ENCODE data around the gene GALNTL6.

Gene GALNTL6

DNA sequence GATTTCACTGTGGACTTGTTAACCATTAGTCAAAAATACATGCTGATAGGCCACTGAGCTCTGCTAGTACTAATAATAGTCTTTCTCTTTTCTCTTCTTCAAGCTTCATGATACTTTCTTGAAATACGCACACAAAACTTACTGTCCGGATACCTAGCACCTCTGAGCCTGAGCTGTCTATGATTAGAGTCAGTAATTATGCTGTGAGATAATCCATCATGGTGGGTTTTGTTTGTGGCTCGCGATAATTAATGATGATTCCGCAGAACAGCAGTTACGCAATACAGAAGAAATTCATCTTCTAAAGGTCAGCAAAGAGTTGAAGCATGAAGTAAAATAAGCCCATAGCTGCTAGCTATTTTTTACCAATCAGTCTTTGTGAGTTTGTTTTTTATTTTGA is 843.9 kb downstream of the GALNTL6 start:
- Histone ChIP-seq H3K36me3 (no peaks in the 10 kb centered on the region), H3K9me3 (no peaks in the 10 kb centered on the region), H3K27me3 (no peaks in the 10 kb centered on the region), H3K4me1 (peaks cover 6% of the 10 kb centered on the region), H3K4me3 (ENCODE audit: low read depth, low read length) (no peak overlapping the region)
- TF ChIP-seq, protein P1, sequence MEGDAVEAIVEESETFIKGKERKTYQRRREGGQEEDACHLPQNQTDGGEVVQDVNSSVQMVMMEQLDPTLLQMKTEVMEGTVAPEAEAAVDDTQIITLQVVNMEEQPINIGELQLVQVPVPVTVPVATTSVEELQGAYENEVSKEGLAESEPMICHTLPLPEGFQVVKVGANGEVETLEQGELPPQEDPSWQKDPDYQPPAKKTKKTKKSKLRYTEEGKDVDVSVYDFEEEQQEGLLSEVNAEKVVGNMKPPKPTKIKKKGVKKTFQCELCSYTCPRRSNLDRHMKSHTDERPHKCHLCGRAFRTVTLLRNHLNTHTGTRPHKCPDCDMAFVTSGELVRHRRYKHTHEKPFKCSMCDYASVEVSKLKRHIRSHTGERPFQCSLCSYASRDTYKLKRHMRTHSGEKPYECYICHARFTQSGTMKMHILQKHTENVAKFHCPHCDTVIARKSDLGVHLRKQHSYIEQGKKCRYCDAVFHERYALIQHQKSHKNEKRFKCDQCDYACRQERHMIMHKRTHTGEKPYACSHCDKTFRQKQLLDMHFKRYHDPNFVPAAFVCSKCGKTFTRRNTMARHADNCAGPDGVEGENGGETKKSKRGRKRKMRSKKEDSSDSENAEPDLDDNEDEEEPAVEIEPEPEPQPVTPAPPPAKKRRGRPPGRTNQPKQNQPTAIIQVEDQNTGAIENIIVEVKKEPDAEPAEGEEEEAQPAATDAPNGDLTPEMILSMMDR (IDR thresholded peaks at IDR 0.05; ENCODE audit: low read depth, low read length) = no peak
- no peak for DNase-seq

DNA sequence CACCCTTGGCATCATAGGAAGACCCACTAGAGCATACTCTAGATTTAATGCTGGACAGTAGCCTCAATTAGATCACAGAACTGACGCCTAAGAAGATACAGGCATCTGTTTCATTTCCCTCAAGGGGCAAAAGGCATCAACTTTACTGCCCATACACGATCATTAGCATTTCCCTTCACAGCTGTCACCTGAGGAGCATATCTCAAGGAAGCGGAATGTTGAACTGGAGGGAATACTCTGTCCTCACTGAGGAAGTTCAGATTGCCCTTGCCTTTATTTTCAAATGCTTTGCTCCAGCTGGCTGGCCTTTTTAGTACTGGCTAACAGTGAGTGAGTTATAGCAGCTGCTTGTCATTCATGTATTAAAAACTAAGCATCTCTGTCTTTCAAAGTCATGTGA is 847.0 kb downstream of the GALNTL6 start:
- no peaks in the 10 kb centered on the region for H3K9me3 ChIP-seq
- no peaks in the 10 kb centered on the region for H3K36me3 ChIP-seq
- no peaks in the 10 kb centered on the region for H3K27me3 ChIP-seq
- TF ChIP-seq, protein P1 (IDR thresholded peaks at IDR 0.05; ENCODE audit: low read depth, low read length) = no peak
- no peak overlapping the region for H3K4me3 ChIP-seq (ENCODE audit: low read depth, low read length)
- H3K4me1 ChIP-seq = no peaks in the 10 kb centered on the region
- no peak for DNase-seq

DNA sequence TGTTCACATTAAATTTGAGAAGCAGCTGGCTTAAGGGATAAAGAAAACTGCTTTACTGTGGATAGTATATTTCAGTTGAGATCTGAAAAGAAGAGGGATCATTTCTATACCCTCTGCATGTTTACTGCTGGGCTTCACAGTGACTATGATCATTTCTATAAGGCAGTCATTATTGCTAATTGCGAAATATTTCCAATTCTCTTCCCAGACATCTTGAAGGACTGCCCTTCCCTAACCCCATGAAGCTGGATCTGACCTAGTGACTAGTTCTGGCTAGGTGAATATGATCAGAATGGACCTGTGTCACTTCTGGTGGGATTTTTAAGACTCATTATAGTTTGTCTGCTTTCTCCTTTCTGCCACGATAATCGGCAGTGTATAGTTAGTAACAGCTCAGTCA is 848.9 kb downstream of the GALNTL6 start:
- Histone ChIP-seq H3K27me3 (no peaks in the 10 kb centered on the region), H3K36me3 (no peaks in the 10 kb centered on the region), H3K4me3 (ENCODE audit: low read depth, low read length) (no peak overlapping the region), H3K9me3 (no peaks in the 10 kb centered on the region), H3K4me1 (no peaks in the 10 kb centered on the region)
- DNase-seq = no peak
- TF ChIP-seq, protein P1 (IDR thresholded peaks at IDR 0.05; ENCODE audit: low read depth, low read length) = no peak

DNA sequence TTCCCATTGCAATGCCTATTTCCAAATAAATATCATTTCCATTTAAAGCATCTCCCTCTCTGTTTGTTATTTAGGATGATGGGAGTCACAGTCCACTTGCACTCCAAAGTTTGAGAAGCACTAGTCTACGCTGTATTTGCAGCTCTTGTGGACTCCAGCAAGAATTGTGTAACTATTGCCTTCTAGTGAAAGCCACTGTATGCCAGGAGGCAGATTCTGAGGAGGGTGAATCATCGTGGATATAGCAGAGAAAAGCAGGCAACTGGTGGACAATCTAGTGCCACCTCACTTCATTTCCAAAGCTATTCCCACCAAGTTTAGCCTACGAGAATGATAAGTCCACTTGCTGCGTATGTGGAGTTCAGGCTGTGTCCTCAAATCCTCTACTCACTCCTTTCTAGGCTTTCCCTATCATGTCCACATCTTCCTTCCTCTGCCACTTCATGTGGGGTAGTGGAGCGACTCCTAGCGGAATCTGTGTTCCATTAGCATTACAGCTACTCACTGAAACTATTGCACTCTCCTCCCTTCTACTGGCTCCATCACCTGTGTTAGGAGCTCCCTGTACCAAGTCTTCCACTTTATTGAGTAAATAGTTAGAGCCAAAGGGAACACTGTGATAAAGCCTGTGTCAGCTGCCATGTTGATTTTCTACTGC is 853.6 kb downstream of the GALNTL6 start:
- H3K4me3 ChIP-seq (ENCODE audit: low read depth, low read length) = no peak overlapping the region
- no peaks in the 10 kb centered on the region for H3K36me3 ChIP-seq
- no peaks in the 10 kb centered on the region; the same call in 1 of the 2 replicates for H3K9me3 ChIP-seq
- DNase-seq = no peak
- TF ChIP-seq, protein P1 (IDR thresholded peaks at IDR 0.05; ENCODE audit: low read depth, low read length) = no peak; the same call in 1 of the 2 replicates
- H3K4me1 ChIP-seq = no peaks in the 10 kb centered on the region
- H3K27me3 ChIP-seq = no peaks in the 10 kb centered on the region

DNA sequence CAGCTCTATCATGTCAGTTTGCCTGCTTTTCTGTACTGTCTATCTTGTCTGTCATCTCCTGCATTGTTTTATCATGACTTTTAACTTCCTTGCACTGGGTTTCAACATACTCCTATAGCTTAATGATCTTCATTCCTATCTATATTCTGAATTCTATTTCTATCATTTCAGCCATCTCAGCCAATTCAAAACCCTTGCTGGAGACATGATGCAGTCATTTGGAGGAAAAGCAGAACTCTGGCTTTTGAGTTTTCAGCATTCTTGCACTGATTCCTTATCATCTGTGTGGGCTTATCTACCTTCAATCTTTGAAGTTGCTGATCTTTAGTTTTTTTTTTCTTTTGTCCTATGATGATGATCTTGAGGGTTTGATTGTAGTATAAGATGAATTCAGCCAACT is 861.6 kb downstream of the GALNTL6 start:
- no peaks in the 10 kb centered on the region for H3K36me3 ChIP-seq
- no peaks in the 10 kb centered on the region; the same call in 1 of the 2 replicates for H3K9me3 ChIP-seq
- TF ChIP-seq, protein P1 (IDR thresholded peaks at IDR 0.05; ENCODE audit: low read depth, low read length) = no peak
- H3K27me3 ChIP-seq = no peaks in the 10 kb centered on the region
- H3K4me3 ChIP-seq (ENCODE audit: low read depth, low read length) = no peak overlapping the region
- no peak for DNase-seq
- H3K4me1 ChIP-seq = no peaks in the 10 kb centered on the region

DNA sequence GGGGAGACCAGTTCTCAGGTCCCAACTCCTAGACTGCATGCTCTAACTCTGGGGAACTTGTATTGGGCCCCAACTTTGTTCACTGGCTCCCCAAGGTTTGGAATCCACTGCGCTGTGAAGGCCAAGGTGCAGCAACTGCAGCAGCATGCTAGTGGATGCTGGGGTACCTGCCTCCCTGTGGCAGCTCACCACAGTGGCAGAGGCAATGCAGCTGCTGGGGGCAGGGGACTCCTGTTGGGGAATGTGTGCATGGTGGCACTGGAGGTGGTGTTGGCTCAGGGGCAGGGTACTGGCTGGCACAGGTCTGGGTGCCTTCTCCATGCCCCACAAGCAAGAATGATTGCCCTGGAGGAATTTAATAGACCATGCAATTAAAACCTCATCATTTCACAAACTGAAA is 862.0 kb downstream of the GALNTL6 start:
- Histone ChIP-seq H3K4me1 (no peaks in the 10 kb centered on the region), H3K27me3 (no peaks in the 10 kb centered on the region), H3K36me3 (no peaks in the 10 kb centered on the region), H3K9me3 (no peaks in the 10 kb centered on the region; the same call in 1 of the 2 replicates), H3K4me3 (ENCODE audit: low read depth, low read length) (no peak overlapping the region)
- TF ChIP-seq, protein P1 (IDR thresholded peaks at IDR 0.05; ENCODE audit: low read depth, low read length) = no peak
- DNase-seq = no peak

Data from BE2C (cell line).